Panc1 (cell line): ENCODE data around the gene FAM78A. TPM values are rescaled to one million over a fixed set of nuclear protein-coding genes. Genes with fewer than 3 reads are reported as not detected.

Experiments
- ATAC-seq: fragments of 200-7000 bp; cut with Tn5 transposase; 2 replicates; pipeline ENCODE4 v1.9.1; 2020; ENCODE audit warnings: mild to moderate bottlenecking, moderate library complexity
- BruUV-seq: library from RNA; stranded (reverse); fragments of 400-500 nt; replicated peaks from 2 replicates; lab custom pipeline; 2021; lab: Mats Ljungman, UMichigan
- CTCF ChIA-PET: fragments of 300-600 bp; sonication (Branson Sonifier 250); formaldehyde crosslinking; loops from one replicate; lab custom pipeline; 2022; ENCODE audit warnings: antibody characterized with exemption; lab: Charles Lee
- POLR2A ChIA-PET: fragments of 300-600 bp; sonication (Branson Sonifier 250); formaldehyde crosslinking; loops from one replicate; lab custom pipeline; 2022; ENCODE audit warnings: antibody characterized with exemption; lab: Charles Lee
- DNase-seq: peaks from one replicate; pipeline ENCODE4 v3.0.0-alpha.2; 2010; ENCODE audit warnings: low read depth, low spot score
- H3K27ac ChIP-seq: 2 replicates; pipeline ENCODE4 v1.5.1; 2011; ENCODE audit warnings: mild to moderate bottlenecking, low read length, inconsistent platforms
- H3K27me3 ChIP-seq: fragments of 200-500 bp; sonication (Bioruptor generic); 2 replicates; pipeline ENCODE4 v1.6.0; 2014; ENCODE audit warnings: low read length, inconsistent platforms; ENCODE audit not compliant: control insufficient read depth, insufficient read depth
- H3K36me3 ChIP-seq: fragments of 200-500 bp; sonication (Bioruptor generic); 2 replicates; pipeline ENCODE4 v1.5.1; 2014; ENCODE audit warnings: inconsistent platforms, mild to moderate bottlenecking, low read length, moderate library complexity; ENCODE audit not compliant: control insufficient read depth, insufficient read depth
- H3K4me1 ChIP-seq: 2 replicates; pipeline ENCODE4 v1.5.1; 2011; ENCODE audit warnings: inconsistent platforms, mild to moderate bottlenecking, low read length, moderate library complexity; ENCODE audit not compliant: control insufficient read depth, insufficient read depth
- H3K4me3 ChIP-seq, 2 experiments: 2 replicates each; pipeline ENCODE4 v1.5.1; 2011 to 2012; ENCODE audit warnings: low read depth in 2 of 2, low read length in 2 of 2, mild to moderate bottlenecking in 2 of 2, inconsistent platforms in 1 of 2, moderate library complexity in 1 of 2
- H3K9me3 ChIP-seq: fragments of 200-500 bp; sonication (Bioruptor generic); 2 replicates; pipeline ENCODE4 v1.5.1; 2014; ENCODE audit warnings: low read depth, mild to moderate bottlenecking, inconsistent platforms, low read length, moderate library complexity; ENCODE audit not compliant: control insufficient read depth, insufficient read depth
- CTCF ChIP-seq: fragments of 450-650 bp; IDR thresholded peaks from 2 replicates; pipeline ENCODE4 v1.5.1; 2017; ENCODE audit warnings: mild to moderate bottlenecking
- POLR2AphosphoS5 ChIP-seq: IDR thresholded peaks from 2 replicates; pipeline ENCODE4 v1.6.1; 2012; ENCODE audit warnings: mild to moderate bottlenecking, low read depth, low read length, moderate library complexity
- REST ChIP-seq, 2 experiments: IDR thresholded peaks; 2 replicates each; pipeline ENCODE4 v1.6.1; 2011 to 2012; ENCODE audit warnings: low read depth in 2 of 2, control low read depth in 1 of 2, low read length in 1 of 2, mild to moderate bottlenecking in 1 of 2, moderate library complexity in 1 of 2; ENCODE audit not compliant: insufficient read depth in 1 of 2
- SIN3A ChIP-seq: IDR thresholded peaks from 2 replicates; pipeline ENCODE4 v1.6.1; 2012; ENCODE audit warnings: low read depth, mild to moderate bottlenecking, low read length, moderate library complexity, borderline replicate concordance; ENCODE audit not compliant: insufficient read depth
- TCF7L2 ChIP-seq: IDR thresholded peaks from 2 replicates; pipeline ENCODE4 v1.6.1; 2011; ENCODE audit warnings: mild to moderate bottlenecking, low read depth, low read length, inconsistent platforms
- in situ Hi-C: cut with HindIII; loops from 2 replicates; pipeline ENCODE4 v1.10.0; 2016; ENCODE audit warnings: low sequenced_read_pairs, low pct_unique_long_range_greater_than_20kb
- intact Hi-C: fragments of 100-400 bp; cut with micrococcal nuclease; formaldehyde crosslinking; loops from one replicate; pipeline ENCODE4 v1.10.0; 2022; ENCODE audit not compliant: unreplicated experiment
- total RNA-seq: library from RNA; stranded (reverse); gene quantifications from one replicate; pipeline ENCODE4 v1.2.1, GENCODE V29; 2021; ENCODE audit not compliant: unreplicated experiment

The FAM78A gene
- total RNA-seq, 1 experiment from 2014 or later: 0.59 TPM

- in situ Hi-C loops (no loop called here), intact Hi-C loops (no loop called here)
- H3K27me3 ChIP-seq: no peaks in the 10 kb centered on the region
- ATAC-seq (no peak), DNase-seq (no peak)
- no peak overlapping the region for H3K4me3 ChIP-seq
- H3K4me1 ChIP-seq: no peaks in the 10 kb centered on the region
- CTCF ChIA-PET: no interaction called here
- no TSS peak for BruUV-seq
- H3K27ac ChIP-seq: no peak overlapping the region
- POLR2A ChIA-PET: no interaction called here
- no peaks in the 10 kb centered on the region for H3K9me3 ChIP-seq
- TF ChIP-seq REST (IDR thresholded peaks at IDR 0.05; ENCODE audit: insufficient read depth in 1 of 2, low read depth in 2 of 2, low read length in 1 of 2) (no peak), CTCF (no peak), SIN3A (no peak), POLR2AphosphoS5 (no peak), TCF7L2 (no peak)
- H3K36me3 ChIP-seq: no peaks in the 10 kb centered on the region
Measured at GRCh38 chr9:131253891-131254491, 22.3 kb downstream of the FAM78A start.

- ChIA-PET POLR2A (no interaction called here), CTCF (no interaction called here)
Measured at GRCh38 chr9:131252120-131252519, 24.2 kb downstream of the FAM78A start.

More at GRCh38 chr9:131252120-131252519, 24.2 kb downstream of the FAM78A start:
- Histone ChIP-seq H3K27me3 (no peaks in the 10 kb centered on the region), H3K4me1 (no peaks in the 10 kb centered on the region), H3K4me3 (no peak overlapping the region), H3K9me3 (no peaks in the 10 kb centered on the region), H3K27ac (no peak overlapping the region), H3K36me3 (no peaks in the 10 kb centered on the region)
- TF ChIP-seq TCF7L2 (no peak), CTCF (no peak), SIN3A (no peak)
- intact Hi-C loops (no loop called here), in situ Hi-C loops (no loop called here)
- BruUV-seq: no TSS peak
- DNase-seq (no peak), ATAC-seq (no peak)
